Measurements from ENCODE around the gene CUX1.

DNA sequence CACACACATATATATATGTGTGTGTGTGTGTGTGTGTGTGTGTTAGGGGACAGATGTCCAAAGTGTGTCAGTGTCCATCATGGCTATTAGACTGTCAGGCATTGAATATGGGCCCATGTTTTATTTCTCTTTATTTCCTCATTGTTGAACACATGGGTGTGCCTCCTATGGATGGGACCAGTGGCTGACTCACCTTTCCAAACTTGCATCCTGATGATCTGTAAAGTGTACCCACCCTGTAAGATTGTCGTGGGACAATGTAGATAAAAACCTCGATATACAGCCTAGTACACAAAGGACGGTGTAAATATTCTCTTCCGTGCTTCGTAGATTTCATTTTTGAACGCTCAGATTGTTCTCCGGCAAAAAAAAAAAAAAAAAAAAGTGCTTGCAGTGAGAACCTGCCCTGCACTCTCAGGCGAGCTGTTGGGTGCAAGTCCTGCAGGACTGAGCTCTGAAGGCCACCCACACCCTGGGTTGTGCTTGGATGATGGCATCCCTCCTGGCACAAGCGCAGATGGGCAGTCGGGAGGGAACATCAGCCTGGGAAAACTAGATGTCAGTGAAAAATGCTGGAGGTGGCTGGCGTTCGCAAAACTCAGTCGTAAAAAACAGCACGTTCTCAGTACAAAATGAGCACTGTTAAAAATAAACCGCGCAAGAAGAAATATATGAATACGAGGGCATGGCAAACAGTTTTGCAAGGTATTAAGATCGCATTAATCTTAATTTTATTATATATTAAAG, 166.9 kb downstream of the CUX1 start:
- TF ChIP-seq CTCF (IDR thresholded peaks at IDR 0.05) (no peak), ARID4B (CRISPR knock-in tag; IDR thresholded peaks at IDR 0.05; ENCODE audit: borderline replicate concordance) (no peak), USF1 (CRISPR knock-in tag; IDR thresholded peaks at IDR 0.05) (no peak), TEAD4 (CRISPR knock-in tag; IDR thresholded peaks at IDR 0.05) (no peak), NR3C1 (CRISPR knock-in tag; conservative IDR thresholded peaks at IDR 0.05; ENCODE audit: low read depth) (no peak), SP1 (CRISPR knock-in tag; conservative IDR thresholded peaks at IDR 0.05) (no peak), CREB1 (CRISPR knock-in tag; IDR thresholded peaks at IDR 0.05) (no peak)
- TF ChIP-seq, protein P1, sequence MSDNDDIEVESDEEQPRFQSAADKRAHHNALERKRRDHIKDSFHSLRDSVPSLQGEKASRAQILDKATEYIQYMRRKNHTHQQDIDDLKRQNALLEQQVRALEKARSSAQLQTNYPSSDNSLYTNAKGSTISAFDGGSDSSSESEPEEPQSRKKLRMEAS (CRISPR knock-in tag; IDR thresholded peaks at IDR 0.05) = no peak
